Activated T-cell treated with anti-CD3 and anti-CD28 coated beads, Interleukin-2, amount 50 U/mL, for 1 hour (primary cell): ENCODE measurements around the gene SLC26A1.

ENCODE experiments used
- DNase-seq: peaks from one replicate; pipeline ENCODE4 v3.0.0-alpha.2; 2020

Gene SLC26A1

GRCh38 chr4:997375-998071 is 4.3 kb upstream of the SLC26A1 start:
- no peak for DNase-seq

GRCh38 chr4:996997-997374 is 3.8 kb upstream of the SLC26A1 start:
- no peak for DNase-seq

GRCh38 chr4:996030-996996 is 3.1 kb upstream of the SLC26A1 start:
- no peak for DNase-seq

- DNase-seq, result no peak
Observed at GRCh38 chr4:995311-996026, 2.3 kb upstream of the SLC26A1 start.

GRCh38 chr4:992297-993110 is 700 bp downstream of the SLC26A1 start:
- no peak for DNase-seq

GRCh38 chr4:991451-992296 is 1.5 kb downstream of the SLC26A1 start:
- no peak for DNase-seq

GRCh38 chr4:990746-991367 is 2.3 kb downstream of the SLC26A1 start:
- no peak for DNase-seq

- no peak for DNase-seq
Observed at GRCh38 chr4:989722-990471, 3.3 kb downstream of the SLC26A1 start.

GRCh38 chr4:988726-989721 is 4.2 kb downstream of the SLC26A1 start:
- no peak for DNase-seq

GRCh38 chr4:987624-988513 is 5.3 kb downstream of the SLC26A1 start:
- no peak for DNase-seq

- DNase-seq, result peak; percentile 88
Observed at GRCh38 chr4:986879-987623, 6.2 kb downstream of the SLC26A1 start, which contains the start of gene IDUA. IDUA (plus strand) TSS chr4:987044; CDS start chr4:987085, 41 bp downstream.

- DNase-seq, result no peak
Observed at GRCh38 chr4:986428-986878, 6.8 kb downstream of the SLC26A1 start.

- peak; percentile 79 for DNase-seq
Observed at GRCh38 chr4:985123-985830, 7.9 kb downstream of the SLC26A1 start.

GRCh38 chr4:984336-985054 is 8.7 kb downstream of the SLC26A1 start:
- no peak for DNase-seq

- no peak for DNase-seq
Observed at GRCh38 chr4:982814-983213, 10.4 kb downstream of the SLC26A1 start.

- DNase-seq, result no peak
Observed at GRCh38 chr4:982291-982690, 10.9 kb downstream of the SLC26A1 start.
